ENCODE measurements around the gene FLVCR2.

FLVCR2 gene

GRCh38 chr14:75578102-75578785 lies at the start of gene FLVCR2:
TSS of gene FLVCR2 (plus strand) at chr14:75578620. CDS start at chr14:75578973, 353 bp downstream.
- peak; percentile 72 for DNase-seq

GRCh38 chr14:75531256-75531655 lies 47.2 kb upstream of the FLVCR2 start:
- no peak for DNase-seq

- DNase-seq, result no peak
These were observed 46.6 kb upstream of the FLVCR2 start for GRCh38 chr14:75531660-75532317.

- no peak for DNase-seq
These were observed 44.4 kb upstream of the FLVCR2 start for GRCh38 chr14:75533791-75534555.

- DNase-seq, result no peak
These were observed 43.1 kb upstream of the FLVCR2 start for GRCh38 chr14:75535164-75535898.

GRCh38 chr14:75537071-75537470 lies 41.3 kb upstream of the FLVCR2 start:
- DNase-seq, result no peak

- no peak for DNase-seq
These were observed 39.3 kb upstream of the FLVCR2 start for GRCh38 chr14:75539162-75539560.

GRCh38 chr14:75539561-75540478 lies 38.6 kb upstream of the FLVCR2 start:
- peak; percentile 47 for DNase-seq

GRCh38 chr14:75540479-75540851 lies 38.0 kb upstream of the FLVCR2 start:
- DNase-seq, result no peak

GRCh38 chr14:75542588-75543091 lies 35.8 kb upstream of the FLVCR2 start:
- DNase-seq, result peak; percentile 84

GRCh38 chr14:75543253-75543652 lies 35.2 kb upstream of the FLVCR2 start:
- no peak for DNase-seq

GRCh38 chr14:75543786-75544185 lies 34.6 kb upstream of the FLVCR2 start:
- DNase-seq, result no peak

GRCh38 chr14:75545907-75546306 lies 32.5 kb upstream of the FLVCR2 start:
- DNase-seq, result no peak

- DNase-seq, result no peak
These were observed 30.7 kb upstream of the FLVCR2 start for GRCh38 chr14:75547552-75548250.

GRCh38 chr14:75548544-75548943 lies 29.9 kb upstream of the FLVCR2 start:
- no peak for DNase-seq

GRCh38 chr14:75549169-75549568 lies 29.3 kb upstream of the FLVCR2 start:
- no peak for DNase-seq

- DNase-seq, result no peak
These were observed 27.4 kb upstream of the FLVCR2 start for GRCh38 chr14:75551021-75551420.

- no peak for DNase-seq
These were observed 25.3 kb upstream of the FLVCR2 start for GRCh38 chr14:75553157-75553556.

GRCh38 chr14:75553761-75554364 lies 24.6 kb upstream of the FLVCR2 start:
- DNase-seq, result no peak

- DNase-seq, result no peak
These were observed 23.9 kb upstream of the FLVCR2 start for GRCh38 chr14:75554482-75554881.

- no peak for DNase-seq
These were observed 20.0 kb upstream of the FLVCR2 start for GRCh38 chr14:75558440-75558839.
